Cortex of kidney (tissue), 1 donor: ENCODE data around the gene TRIM66.
A peak's percentile ranks its signal among the peaks of the same experiment; 100 is the strongest.
"Not testable (repeated sequence)": the region's sequence is repeated elsewhere in the genome, so short reads cannot be mapped to it uniquely, and the experiment has no call there.

Experiments
- DNase-seq: peaks from one replicate; lab custom pipeline; 2025; lab: John Stamatoyannopoulos, UW

The TRIM66 gene

GRCh38 chr11:8690374-8691342 is 8.2 kb upstream of the TRIM66 start:
- DNase-seq: no peak

DNA sequence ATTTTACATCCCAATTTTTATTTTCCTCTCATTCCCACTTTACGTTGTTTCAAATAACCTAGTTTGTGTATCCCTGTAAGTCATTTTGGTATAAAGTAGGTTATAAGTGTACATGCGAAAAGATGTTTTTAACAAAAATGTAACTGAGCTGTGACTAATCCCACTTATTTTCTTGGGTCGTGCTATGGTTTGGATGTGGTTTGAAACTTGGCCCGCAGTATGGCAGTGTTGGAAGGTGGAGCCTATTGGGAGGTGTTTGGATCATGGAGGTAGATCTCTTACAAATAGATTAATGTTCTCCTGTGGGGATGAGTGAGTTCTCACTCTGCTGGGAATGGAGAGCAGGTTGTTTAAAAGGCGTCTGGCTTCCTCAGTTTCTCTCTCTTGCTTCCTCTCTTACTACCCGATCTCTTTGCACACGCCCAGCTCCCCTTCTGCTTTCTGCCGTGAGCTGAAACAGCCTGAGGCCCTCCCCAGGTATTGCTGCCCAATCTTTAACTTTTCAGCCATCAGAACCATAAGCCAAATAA is 7.3 kb upstream of the TRIM66 start:
- DNase-seq: no peak

DNA sequence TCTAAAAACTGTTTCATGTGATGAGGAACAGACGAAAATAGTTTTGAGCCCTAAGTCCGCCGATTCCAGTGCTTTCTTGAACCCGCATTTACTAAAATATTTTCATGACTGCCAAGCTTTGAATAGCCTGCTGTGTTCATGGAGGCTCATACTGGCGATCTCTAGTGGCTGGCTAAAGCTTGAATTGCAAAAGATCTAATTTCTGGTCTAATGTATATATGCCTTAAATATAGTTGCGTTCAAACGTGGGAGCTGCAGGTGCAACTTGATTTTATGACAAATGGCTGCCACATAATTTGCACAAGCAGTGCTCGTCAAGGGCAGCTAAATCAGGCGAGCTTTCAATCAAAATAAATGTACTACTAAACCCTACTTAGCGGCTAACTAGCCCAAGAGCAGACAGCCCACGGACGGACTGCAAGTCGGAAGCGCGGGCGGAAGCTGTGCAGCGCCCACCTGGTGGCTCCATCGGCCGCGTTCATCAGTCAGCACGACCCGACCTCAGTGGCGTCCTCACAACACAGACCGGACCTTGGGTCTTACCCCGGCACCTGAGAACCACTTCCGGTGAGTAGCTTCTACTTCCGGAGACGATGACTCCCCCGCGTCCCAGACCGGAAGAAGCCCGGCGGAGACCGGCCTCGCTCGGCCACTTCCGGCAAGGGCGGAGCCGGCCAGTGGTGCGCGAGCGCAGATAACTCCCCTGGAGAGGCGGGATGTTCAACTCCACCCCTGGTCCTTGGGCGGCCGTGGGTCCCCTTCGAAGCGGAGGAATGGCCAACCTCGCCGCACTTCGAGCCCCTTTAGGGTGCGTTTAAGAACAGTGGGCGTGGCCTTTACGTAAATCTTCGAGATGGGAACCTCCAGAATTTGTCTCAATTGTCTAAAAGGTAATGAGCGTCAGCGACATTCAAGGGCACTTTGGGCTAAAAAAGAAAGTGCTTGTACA is 6.2 kb upstream of the TRIM66 start:
- DNase-seq: peak; percentile 39

GRCh38 chr11:8686325-8686724 is 3.9 kb upstream of the TRIM66 start:
- no peak for DNase-seq

- DNase-seq: no peak
Measured at GRCh38 chr11:8685820-8686219, 3.4 kb upstream of the TRIM66 start.

GRCh38 chr11:8685306-8685705 is 2.8 kb upstream of the TRIM66 start:
- no peak for DNase-seq

- no peak for DNase-seq
Measured at GRCh38 chr11:8684600-8685290, 2.3 kb upstream of the TRIM66 start.

DNA sequence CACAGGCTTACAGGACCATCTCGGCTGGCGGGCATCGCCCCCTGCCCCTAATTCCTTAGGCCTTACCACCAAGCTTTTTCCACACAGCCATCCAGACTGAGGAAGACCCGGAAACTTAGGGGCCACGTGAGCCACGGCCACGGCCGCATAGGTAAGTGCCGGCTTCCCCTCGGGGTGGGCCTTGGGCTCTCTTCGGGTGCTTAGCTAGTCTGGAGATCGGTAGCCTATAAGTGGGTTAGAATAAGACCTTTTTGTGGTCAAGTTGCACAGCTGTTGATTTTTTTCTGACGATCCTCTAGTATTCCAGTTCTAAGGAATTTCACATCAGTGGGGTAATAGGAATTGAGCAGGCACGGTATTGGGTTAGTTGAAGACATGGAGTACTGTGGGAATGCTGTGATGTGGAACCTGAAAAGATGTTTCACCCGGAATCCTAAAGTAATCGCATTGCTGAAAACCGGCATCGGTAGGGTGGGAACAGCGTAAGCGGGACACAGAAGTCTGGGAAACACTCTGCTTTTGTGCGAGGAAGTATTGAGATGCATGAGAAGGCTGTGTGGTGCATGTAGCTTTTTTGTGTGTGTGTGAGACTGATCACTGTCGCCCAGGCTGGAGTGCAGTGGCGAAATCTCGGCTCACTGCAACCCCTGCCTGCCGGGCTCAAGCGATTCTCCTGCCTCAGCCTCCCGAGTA is 796 bp upstream of the TRIM66 start:
- no peak for DNase-seq

GRCh38 chr11:8681837-8682302 is 595 bp downstream of the TRIM66 start:
- no peak for DNase-seq

- DNase-seq: no peak
Measured at GRCh38 chr11:8679006-8679405, 3.5 kb downstream of the TRIM66 start.

DNA sequence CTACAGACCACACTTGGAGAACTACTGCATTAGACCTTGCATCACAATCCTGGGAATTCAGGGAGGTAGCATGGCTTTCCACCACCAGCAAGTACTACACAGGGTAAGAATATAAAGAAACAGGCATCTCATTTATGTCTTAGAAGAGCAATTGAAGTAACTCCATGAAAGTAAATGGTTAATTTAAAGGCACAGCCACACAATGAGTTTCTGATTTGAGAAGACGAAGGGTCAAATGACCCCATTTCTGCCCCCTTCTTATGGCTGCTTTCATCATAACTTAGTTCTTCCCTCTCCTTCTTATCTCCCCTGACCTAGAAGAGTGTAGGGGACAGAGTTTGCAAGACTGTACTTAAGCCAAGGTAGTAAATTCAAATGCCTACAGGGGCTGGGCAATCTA is 6.0 kb downstream of the TRIM66 start:
- DNase-seq: no peak

DNA sequence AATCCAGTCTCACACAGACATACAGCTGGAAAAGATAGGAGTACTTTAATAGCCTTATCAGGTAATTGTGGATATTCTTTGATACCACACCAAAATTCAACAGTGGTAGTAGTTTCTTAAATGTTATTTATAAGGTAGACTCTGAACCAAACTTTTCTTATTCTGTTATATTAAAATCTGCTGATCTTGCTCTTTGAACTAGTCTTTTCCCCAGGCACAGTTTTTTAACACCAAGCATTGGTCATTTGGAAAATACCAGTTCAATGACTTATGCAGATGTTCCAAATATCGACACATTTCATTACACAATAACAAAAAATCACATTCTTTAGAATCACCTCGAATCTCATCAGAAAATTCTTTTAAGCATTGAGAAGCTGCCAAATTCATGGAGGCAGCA is 7.6 kb downstream of the TRIM66 start:
- DNase-seq: no peak

- DNase-seq: no peak
Measured at GRCh38 chr11:8672346-8672745, 10.1 kb downstream of the TRIM66 start.

GRCh38 chr11:8671651-8672062 is 10.8 kb downstream of the TRIM66 start:
- DNase-seq: no peak

DNA sequence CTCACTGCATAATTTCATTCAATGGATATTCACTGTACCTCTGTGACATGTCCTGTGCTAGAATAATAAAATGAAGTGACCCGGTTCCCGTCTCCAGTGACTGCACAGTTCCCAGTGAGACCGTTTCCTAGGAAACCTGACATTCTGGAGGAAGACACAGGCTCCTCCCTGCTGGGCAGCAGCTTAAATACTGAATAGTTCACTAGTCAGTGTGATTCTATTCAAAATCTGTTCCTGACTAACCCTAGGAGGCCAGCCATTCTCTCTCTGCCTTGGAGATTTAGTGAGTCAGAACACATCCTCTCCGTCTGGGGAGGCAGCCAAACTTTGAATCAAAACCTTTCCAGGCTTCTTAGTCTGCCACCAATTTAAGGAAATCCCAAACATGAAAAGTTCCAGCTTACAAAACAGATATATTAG is 11.3 kb downstream of the TRIM66 start:
- no peak for DNase-seq

GRCh38 chr11:8670081-8670480 is 12.4 kb downstream of the TRIM66 start:
- not testable (repeated sequence) for DNase-seq

DNA sequence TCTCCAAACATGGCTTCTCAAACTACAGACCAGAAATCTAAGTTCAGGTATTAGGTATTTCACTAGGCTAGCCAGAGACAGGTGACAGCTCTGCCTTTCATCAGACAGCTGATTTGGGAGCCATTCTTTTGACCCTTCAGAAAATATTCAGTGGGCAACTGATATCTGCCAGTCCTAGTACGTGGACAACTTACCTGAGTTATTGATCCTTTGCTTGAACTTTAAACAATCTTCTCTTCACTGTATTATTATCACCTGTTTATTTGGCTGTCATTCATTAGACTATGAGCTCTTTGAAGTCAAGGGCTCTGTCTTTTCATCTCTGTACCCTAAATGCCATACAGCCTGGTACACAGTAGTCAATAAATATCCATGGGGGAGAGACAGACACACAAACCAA is 17.2 kb downstream of the TRIM66 start:
- no peak for DNase-seq

DNA sequence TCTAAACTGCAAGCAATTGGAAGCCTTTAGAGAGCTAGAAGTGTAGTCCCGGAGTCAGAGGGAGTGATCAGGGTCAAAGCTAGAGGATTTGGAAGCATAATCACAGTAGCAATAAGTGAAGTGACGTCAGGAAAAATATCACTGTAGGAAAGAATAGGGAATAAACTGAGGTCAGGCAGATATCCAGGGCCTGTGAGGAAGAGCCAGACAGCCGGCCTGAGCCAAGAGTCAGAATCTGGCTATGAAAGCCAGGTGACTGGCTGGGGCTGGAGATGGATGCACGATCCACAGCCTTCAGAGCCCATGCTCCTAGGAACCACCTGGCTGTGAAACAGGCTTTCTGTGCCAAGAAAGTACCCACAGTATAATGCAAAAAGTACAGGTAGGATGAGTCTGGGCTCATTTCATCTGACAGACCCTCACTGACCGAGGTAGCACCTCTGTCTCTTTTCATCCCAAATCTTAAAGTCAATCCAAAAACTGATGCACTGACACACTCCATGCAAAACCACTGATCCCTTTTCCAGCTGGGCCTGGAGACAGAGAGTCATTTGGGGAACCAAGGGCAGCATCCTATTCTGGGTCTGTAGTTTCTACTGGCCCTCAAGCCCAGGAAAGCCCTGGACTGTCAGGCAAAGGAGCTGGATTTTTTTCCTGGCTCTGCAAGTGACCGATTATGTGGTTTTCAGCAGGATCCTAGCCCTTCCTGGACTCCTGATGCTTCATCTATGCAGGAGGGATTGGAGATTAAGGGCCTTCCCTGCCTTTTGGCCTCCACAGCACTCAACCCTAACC is 21.3 kb downstream of the TRIM66 start:
- DNase-seq: no peak

DNA sequence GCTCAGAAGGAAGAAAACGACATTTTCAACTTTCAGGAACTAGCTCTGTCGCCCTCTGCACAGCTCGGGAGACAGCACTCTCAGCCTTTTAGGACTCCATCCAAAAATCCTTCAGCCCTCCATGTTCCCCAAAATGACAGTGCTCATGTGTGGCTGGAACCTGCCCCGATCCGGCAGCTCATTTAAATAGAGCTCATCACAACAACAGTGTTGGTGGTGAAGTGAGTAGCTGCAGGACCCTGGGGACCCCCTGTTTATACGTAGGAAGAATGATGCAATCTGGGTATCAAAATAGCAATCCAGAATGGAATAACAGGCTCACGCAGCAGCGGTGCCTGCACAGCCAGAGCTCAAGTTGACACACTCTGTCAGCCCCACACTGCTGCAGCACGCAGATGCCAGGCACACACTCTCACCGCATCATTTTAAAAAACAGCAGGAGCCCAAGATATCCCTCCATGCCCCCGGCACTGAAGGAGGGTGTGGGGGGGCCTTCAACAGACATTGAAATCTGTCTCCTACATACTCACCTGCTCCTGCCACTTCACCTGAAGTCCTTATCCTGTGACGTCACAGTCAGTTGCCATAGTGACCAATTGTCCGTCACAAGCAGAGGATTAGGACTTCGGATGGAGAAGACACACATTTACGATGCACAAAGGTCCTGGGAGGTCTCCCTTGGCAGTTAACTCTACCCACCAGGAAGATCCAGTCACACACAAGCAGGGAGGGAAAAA is 24.0 kb downstream of the TRIM66 start:
- DNase-seq: no peak

GRCh38 chr11:8656291-8656690 is 26.2 kb downstream of the TRIM66 start:
- no peak for DNase-seq
